Gastroesophageal sphincter (tissue), 3 donors: ENCODE data around the gene ITPKA.

ENCODE experiments used
- POLR2A ChIP-seq, 2 donors: fragments of 450-650 bp; IDR thresholded peaks; one replicate each; pipeline ENCODE4 v1.6.1; 2017; ENCODE audit warnings: antibody characterized with exemption in 2 of 2, mild to moderate bottlenecking in 2 of 2, moderate library complexity in 1 of 2
- POLR2AphosphoS5 ChIP-seq: sonication (generic); formaldehyde crosslinking; IDR thresholded peaks from one replicate; pipeline ENCODE4 v1.6.1; 2017; ENCODE audit warnings: antibody characterized with exemption
- TF ChIP-seq, protein P1 (sequence below), 4 experiments: fragments of 200-600 bp in 2 of 4; fragments of 450-650 bp in 2 of 4; sonication (generic) in 1 of 4; IDR thresholded peaks; one replicate each; pipeline ENCODE4 v1.5.1; 2017 to 2019; ENCODE audit warnings: antibody characterized with exemption in 4 of 4, mild to moderate bottlenecking in 2 of 4, moderate library complexity in 2 of 4

DNA sequence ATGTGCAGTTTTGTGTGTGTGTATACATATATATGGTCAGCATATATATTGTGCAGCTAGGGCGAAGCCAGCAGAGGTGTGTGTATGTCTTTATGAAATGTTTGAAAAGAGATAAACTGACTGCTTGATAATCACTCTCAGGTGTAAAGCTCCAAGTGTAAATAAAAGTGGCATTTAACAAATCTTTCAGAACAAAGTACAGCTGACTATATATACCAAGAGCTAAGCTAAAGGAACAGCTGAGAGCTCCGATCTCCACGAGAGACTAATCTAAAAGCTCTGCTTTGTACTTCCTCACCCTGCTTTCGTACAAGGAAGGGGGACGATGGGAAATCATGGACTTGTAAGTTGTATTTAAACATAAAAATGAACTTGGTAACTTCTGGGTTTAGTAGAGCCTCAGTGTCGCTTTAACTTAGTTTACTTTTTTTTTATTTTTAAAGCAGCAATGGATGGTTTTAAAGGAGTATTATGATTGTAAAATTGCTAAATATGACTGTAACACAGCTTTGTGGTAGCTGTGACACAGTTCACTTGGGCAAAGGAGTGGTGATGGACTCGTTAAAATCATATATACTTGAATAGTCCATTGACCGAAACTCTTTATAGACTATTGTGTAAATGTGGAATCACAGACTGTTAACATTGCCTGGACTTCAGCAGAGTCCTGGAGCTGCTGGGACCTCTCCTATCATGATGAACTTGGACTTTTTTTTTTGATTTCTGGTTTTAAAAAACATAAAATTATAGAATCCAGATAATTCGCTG is 11.4 kb upstream of the ITPKA start:
- TF ChIP-seq, protein P1, sequence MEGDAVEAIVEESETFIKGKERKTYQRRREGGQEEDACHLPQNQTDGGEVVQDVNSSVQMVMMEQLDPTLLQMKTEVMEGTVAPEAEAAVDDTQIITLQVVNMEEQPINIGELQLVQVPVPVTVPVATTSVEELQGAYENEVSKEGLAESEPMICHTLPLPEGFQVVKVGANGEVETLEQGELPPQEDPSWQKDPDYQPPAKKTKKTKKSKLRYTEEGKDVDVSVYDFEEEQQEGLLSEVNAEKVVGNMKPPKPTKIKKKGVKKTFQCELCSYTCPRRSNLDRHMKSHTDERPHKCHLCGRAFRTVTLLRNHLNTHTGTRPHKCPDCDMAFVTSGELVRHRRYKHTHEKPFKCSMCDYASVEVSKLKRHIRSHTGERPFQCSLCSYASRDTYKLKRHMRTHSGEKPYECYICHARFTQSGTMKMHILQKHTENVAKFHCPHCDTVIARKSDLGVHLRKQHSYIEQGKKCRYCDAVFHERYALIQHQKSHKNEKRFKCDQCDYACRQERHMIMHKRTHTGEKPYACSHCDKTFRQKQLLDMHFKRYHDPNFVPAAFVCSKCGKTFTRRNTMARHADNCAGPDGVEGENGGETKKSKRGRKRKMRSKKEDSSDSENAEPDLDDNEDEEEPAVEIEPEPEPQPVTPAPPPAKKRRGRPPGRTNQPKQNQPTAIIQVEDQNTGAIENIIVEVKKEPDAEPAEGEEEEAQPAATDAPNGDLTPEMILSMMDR (IDR thresholded peaks at IDR 0.05) = no peak
- TF ChIP-seq POLR2A (IDR thresholded peaks at IDR 0.05) (no peak), POLR2AphosphoS5 (no peak)
